NOMO-1 treated with DMSO at 0.1 percent for 48 hours (cell line): ENCODE results near the gene C2orf81.
"Not testable (repeated sequence)": the region's sequence is repeated elsewhere in the genome, so short reads cannot be mapped to it uniquely, and the experiment has no call there.

Experiments used
- DNase-seq: peaks from one replicate; lab custom pipeline; 2025; ENCODE audit not compliant: unreplicated experiment; lab: John Stamatoyannopoulos, UW

The C2orf81 gene

DNA sequence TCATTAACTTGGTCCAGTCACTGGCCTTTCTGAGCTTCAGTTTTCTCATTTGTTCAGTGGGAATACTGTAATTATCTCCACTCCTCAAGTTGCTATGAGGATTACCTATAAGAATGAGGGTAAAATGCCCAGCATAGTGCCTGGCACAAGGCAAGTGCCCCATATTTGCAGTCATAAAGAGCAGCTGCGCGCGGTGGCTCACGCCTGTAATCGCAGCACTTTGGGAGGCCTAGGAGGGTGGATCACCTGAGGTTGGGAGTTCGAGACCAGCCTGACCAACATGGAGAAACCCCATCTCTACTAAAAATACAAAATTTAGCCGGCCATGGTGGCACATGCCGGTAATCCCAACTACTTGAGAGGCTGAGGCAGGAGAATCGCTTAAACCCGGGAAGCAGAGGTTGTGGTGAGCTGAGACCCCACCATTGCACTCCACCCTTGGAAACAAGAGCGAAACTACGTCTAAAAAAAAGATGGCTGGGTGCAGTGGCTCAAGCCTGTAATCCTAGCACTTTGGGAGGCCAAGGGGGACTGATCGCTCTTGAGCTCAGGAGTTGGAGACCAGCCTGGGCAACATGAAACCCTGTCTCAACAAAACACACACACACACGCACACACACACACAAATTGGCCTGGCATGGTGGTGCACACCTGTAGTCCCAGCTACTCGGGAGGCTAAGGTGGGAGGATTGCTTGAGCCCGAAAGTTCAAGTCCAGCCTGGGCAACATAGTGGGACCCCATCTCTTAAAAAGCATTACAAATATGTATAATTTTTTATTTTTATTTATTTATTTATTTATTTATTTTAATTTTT lies 21.3 kb upstream of the C2orf81 start:
- DNase-seq = not testable (repeated sequence)

DNA sequence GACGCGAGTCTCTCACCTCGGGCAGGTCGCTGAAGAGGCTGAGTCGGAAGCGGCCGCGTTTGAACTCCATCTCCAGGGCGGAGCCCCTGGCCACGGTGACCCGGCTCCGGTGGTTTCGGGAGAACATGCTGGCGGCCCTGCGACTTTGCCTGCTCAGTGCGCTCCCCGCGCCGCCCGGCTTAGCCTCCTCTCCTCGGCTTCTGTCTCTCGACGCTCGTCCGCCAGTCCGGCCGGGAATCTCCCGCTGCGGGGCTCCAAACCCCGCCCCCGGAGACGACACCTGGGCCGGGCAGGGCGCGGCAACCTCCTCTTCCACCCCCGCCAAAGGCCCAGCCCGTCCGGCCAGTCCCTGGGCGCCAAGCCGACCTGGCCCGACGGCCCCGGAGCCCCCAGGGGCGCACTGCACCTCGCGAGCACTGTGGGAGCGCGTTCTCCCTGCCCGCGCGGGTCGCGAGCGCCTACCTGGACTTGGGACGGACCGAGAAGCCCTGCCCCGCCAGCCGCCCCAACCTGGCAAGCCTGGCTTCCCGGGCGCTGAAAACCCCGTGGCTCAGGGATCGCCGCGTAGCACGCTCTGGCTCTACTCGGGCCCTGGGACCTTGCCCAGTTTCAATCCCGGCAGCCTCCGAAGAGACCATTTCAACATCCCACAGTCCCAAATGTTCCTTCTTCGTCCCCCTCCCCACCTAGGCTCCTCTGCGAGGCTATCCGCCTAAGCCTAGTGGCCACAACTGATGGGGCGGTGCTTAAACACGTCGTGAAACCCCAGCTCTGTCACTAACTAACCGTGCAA lies 20.5 kb upstream of the C2orf81 start, which contains the start of gene RTKN:
TSS of gene RTKN (minus strand) at position 248 of the 793 bp plus-strand sequence. CDS start at position 127, 121 bp downstream.
- DNase-seq = no peak

DNA sequence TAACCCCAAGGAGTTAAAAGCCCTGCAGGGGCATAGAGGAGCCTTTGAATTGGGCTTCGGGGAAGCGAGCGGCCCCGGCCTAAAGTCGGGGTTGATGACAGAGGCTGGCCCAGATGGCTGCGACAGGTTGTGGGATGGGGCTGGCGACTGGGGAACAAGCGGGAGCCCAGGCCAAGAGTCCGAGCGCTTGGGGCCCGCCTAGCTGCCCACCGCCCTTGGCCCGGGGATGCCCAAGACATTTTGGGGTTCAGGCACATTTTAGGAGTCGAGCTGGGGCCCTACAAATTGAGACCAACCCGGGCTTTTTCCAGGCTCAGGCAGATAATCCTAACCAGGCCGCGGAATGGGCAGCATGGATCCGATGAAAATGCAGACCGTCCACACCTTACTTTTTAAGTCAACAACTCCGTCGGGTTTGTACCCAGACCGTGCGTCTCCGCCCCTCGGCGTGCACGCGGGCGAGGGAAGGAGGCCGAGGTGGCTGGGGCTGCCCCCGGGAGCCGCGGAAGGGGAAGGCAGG lies 19.8 kb upstream of the C2orf81 start:
- no peak for DNase-seq

GRCh38 chr2:74440378-74441169 lies 19.2 kb upstream of the C2orf81 start:
- DNase-seq = peak; percentile 73

DNA sequence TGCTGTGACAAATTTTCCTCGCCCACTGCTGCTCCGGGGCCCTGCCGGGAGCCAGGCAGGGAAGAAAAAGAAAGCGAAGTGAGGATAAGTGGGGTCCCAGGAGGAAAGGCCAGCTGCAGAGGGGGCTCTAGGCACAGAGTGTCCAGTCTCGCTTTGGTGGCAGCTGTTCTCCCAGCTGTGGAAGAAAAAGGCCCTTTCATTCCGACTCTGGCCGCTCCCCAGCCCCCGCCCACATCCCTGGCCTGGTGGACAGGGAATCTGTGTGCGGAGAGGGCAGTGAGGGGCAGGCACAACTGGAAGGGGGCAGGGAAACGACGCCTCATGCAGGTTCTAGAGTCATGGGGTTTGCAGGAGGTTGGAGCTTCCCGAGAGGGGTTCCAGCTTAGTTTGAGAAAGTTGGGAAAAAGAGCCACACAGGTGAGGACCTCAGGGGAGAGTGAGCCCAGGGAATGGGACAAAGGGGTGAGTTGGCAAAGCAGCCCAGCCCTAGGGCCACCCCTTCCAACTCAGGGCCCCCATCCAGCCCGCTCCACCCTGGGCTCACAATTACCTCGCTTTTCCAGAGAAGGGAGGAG lies 18.5 kb upstream of the C2orf81 start:
- DNase-seq = no peak

DNA sequence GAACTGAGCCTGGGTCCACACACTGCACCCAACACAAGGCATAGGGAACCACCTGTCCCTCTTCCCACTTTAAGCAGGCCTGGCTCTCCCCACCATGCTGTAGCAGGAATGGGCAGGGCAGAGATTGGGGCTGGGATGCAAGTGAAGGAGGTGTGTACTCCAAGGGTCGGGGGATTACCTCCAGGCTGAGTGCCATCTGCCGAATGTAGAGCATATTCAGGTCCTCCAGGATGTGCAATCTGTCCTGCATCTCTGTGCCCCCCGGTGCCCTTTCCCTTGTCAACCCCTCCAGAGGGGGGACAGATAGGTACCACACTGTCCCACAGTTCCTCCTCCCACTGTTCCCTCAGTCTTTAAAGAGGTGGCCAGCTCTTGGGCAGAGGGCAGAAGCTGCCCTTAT lies 18.0 kb upstream of the C2orf81 start:
- DNase-seq = no peak

DNA sequence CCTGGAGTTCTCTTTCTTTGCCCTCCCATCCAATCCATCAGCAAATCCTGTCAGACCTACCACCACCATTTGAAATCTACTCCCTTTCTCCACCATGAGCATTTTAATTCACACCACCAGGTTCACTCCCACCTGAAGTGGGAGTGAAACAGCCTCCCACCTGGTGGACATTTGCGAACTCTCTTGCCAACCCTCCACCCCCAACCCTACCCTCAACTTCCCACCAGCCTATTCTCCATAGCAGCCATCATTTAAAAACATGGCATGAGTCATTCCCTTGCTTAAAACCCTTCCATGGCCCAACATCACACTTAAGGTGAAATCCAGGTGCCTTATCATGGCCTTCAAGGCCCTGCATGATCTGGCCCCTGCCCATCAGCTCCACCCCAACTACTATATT lies 16.8 kb upstream of the C2orf81 start:
- no peak for DNase-seq

GRCh38 chr2:74436848-74437695 lies 15.7 kb upstream of the C2orf81 start:
- no peak for DNase-seq

- DNase-seq = no peak
Measured at GRCh38 chr2:74436111-74436805, 14.8 kb upstream of the C2orf81 start.

- DNase-seq = no peak
Measured at GRCh38 chr2:74430502-74430901, 9.1 kb upstream of the C2orf81 start.

DNA sequence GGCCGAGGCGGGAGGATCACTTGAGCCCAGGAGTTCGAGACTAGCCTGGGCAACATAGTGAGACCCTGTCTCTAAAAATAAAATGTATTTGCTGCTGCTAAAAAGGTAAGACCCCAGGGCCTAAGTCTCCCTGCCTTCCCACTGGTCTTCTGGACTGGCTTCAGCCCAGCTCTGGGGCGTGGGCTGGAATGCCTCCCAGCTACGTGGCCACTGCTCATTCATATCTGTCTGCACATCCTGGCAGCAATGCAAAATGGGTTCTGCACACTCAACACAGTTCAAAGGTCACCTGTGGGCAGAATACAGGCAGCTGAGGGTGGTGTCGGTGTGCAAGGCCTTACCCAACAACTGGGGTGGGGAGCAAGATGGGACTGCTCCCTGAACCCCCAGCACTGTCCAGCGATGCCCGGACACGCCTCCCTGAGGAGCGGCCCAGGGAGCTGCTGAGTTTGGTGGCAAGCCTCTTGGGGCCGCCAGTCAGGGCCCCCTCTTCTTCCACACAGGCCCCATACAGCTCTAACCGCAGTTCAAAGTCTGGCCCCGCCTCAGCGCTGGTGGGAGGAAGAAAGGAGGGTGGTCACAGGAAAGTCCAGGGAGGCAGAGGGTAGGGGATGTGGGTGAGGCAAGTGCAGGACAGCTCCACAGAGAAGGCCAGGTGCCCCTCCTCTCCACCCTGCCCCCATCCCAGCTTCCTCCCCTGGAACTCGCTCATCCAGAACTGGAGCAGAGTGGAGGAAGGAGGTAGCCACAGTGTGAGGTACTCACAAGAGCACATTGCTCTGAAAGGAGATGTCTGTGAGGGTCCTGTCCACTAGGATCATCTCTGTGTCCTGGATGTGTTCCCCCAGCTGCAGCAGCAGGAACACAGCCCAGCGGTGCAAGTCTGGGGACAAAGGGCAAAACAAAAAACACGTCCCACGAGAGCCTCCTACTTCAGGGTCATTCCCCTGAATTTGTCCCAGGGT lies 8.3 kb upstream of the C2orf81 start:
- DNase-seq = no peak

DNA sequence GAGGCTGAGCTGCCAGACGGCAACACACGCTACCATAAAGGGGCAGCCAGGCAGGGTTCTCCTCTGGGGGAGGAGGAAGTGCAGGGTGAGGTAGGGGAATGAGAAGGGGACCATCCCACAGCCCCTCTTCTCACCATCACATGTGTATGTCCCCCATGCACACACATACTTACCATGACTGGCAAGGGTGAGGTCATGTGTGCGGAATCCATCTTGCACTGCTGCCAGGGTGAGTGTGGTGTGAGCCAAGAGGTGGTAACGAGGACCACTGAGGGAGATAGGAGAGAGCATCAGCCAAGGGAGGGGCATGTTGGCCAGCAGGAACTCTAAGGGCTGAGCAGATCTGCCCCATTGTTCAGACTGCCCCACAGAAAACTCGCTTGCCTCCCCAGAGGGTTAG lies 7.3 kb upstream of the C2orf81 start:
- DNase-seq = no peak

GRCh38 chr2:74427551-74427950 lies 6.1 kb upstream of the C2orf81 start:
- DNase-seq = no peak

- no peak for DNase-seq
Measured at GRCh38 chr2:74426181-74426758, 4.9 kb upstream of the C2orf81 start.

DNA sequence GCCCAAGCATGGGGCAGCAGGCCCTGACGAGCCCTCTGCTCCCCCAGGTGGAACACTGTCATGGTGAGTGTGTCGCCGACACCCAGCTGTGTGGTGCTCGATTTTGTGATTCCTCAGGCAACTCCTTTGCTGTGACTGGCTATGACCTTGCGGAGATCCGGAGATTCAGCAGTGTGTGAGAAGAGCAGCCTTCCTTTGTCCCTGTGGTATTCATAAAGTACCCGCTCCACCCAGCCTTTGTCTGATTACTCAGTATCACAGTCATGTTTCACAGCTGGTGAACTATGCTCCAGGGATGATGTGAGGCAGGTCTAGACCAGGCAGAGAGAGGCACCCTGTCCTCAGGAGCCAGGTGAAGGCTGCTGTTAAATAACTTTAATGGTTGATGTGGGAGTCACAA lies 4.1 kb upstream of the C2orf81 start:
- no peak for DNase-seq

DNA sequence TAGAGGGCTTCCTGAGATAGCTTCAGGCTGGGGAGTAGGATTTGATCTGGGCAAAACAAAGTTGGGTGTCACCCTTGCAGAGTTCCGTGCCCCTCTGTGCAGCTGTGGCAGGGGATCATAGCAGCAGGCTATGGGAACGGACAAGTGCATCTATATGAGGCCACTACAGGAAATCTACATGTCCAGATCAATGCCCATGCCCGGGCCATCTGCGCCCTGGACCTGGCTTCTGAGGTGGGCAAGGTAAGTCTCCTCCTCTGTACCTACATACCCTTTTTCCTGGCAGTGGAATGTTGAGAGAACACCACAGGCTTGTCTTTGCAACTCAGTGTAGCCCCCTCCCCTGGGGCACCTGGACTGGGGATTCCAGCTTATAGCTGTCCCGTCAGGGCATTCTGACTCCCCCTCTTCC lies 3.6 kb upstream of the C2orf81 start:
- DNase-seq = no peak

DNA sequence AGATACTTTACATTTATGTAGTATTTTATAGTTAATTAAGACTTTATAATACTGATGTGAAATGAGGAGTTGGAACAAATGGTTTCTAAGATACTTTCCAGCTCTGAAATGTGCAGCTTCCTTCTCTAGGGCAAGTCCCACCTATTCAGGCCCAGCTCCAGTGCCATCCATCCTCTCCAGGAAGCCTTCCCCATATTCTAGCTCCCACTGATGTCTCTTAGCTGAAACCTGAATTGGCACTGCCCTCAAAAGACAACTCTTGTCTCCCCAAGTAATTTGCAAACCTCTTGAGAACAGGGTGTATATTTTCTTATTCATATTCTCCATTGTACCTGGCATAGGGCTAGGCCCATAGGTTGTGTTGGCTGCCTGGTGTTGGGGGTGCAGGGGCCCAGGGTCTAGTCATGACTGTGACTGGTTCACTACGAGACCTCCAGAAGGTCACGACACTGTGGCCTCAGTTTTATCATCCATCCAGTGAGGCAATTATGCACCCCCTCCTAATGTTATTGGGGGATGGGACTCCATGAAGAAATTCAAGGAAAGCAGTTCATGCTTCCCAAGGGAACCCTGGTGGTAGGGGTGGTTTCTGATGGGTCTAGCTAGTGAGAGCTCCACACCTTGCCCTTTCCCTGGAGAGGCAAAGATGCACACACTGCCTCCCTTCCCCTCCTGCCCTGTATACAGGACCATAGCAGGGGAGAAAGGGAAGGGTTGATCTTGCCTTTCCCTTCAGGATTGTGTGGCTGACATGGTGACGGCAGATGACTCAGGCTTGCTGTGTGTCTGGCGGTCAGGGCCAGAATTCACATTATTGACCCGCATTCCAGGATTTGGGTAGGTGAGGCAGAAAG lies 2.9 kb upstream of the C2orf81 start:
- DNase-seq = no peak
